Testis (tissue), 2 donors: ENCODE data around the gene MCC.

Experiments used
- CTCF ChIP-seq, 3 experiments: fragments of 450-650 bp in 2 of 3; fragments of 200-600 bp in 1 of 3; sonication (generic) in 1 of 3; IDR thresholded peaks; one replicate each; pipeline ENCODE4 v1.5.1; 2016 to 2019; ENCODE audit warnings: antibody characterized with exemption in 3 of 3, mild to moderate bottlenecking in 2 of 3, moderate library complexity in 1 of 3
- POLR2A ChIP-seq: fragments of 450-650 bp; IDR thresholded peaks from one replicate; pipeline ENCODE4 v1.6.1; 2017; ENCODE audit warnings: antibody characterized with exemption, mild to moderate bottlenecking, moderate library complexity

GRCh38 chr5:113081091-113081839 is 407.0 kb downstream of the MCC start:
- no peak for TF ChIP-seq CTCF (IDR thresholded peaks at IDR 0.05)
- no peak for TF ChIP-seq POLR2A
